Ishikawa (cell line): ENCODE data around the gene P2RY12.

ENCODE experiments used
- CEBPB ChIP-seq: IDR thresholded peaks from 2 replicates; pipeline ENCODE4 v1.6.1; 2012
- CREB1 ChIP-seq: IDR thresholded peaks from 2 replicates; pipeline ENCODE4 v1.6.1; 2012; ENCODE audit warnings: low read depth
- EGR1 ChIP-seq: IDR thresholded peaks from 2 replicates; pipeline ENCODE4 v1.6.1; 2012
- EP300 ChIP-seq: IDR thresholded peaks from 2 replicates; pipeline ENCODE4 v1.6.1; 2012; ENCODE audit warnings: borderline replicate concordance
- FOXM1 ChIP-seq: IDR thresholded peaks from 2 replicates; pipeline ENCODE4 v1.6.1; 2012; ENCODE audit warnings: low read depth, borderline replicate concordance
- RAD21 ChIP-seq: IDR thresholded peaks from 2 replicates; pipeline ENCODE4 v1.6.1; 2012; ENCODE audit warnings: low read depth
- TAF1 ChIP-seq: IDR thresholded peaks from 2 replicates; pipeline ENCODE4 v1.6.1; 2012; ENCODE audit warnings: low read depth, mild to moderate bottlenecking
- TEAD4 ChIP-seq: IDR thresholded peaks from 2 replicates; pipeline ENCODE4 v1.6.1; 2012
- YY1 ChIP-seq: IDR thresholded peaks from 2 replicates; pipeline ENCODE4 v1.6.1; 2012; ENCODE audit warnings: low read depth
- ZBTB7A ChIP-seq: IDR thresholded peaks from 2 replicates; pipeline ENCODE4 v1.6.1; 2012; ENCODE audit warnings: low read depth
- TF ChIP-seq, protein P1 (sequence below): IDR thresholded peaks from 2 replicates; pipeline ENCODE4 v1.6.1; 2012
- TF ChIP-seq, protein P2 (sequence below): IDR thresholded peaks from 2 replicates; pipeline ENCODE4 v1.6.1; 2012

DNA sequence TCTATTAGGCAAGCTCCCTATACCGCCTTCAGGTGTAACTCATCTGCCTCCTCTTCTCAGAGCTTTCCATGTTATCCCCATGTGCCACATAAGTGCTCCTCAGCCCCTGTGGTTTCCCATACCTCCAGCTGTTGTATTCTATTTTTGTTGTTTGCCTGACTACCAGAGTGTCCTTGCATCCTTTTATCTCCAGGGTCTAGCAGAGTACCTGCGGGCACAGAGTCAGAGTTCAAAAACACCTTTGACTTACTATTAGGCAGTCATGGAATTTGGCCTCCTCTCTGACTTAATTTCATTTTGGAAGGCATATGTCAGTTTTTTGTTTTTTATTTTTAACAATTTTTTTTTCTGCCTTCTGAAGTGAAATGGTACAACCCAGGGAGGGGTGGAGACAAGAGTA is 75.0 kb downstream of the P2RY12 start:
- no peak for TF ChIP-seq EP300
- no peak for TF ChIP-seq YY1
- TF ChIP-seq ZBTB7A, result no peak
- TF ChIP-seq CREB1, result no peak
- no peak for TF ChIP-seq TAF1
- TF ChIP-seq RAD21, result no peak
- no peak for TF ChIP-seq FOXM1
- no peak for TF ChIP-seq TEAD4
- no peak for TF ChIP-seq CEBPB
- TF ChIP-seq EGR1, result no peak
- TF ChIP-seq, protein P1, sequence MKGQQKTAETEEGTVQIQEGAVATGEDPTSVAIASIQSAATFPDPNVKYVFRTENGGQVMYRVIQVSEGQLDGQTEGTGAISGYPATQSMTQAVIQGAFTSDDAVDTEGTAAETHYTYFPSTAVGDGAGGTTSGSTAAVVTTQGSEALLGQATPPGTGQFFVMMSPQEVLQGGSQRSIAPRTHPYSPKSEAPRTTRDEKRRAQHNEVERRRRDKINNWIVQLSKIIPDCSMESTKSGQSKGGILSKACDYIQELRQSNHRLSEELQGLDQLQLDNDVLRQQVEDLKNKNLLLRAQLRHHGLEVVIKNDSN, result no peak
- TF ChIP-seq, protein P2, sequence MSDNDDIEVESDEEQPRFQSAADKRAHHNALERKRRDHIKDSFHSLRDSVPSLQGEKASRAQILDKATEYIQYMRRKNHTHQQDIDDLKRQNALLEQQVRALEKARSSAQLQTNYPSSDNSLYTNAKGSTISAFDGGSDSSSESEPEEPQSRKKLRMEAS, result no peak
